NCI-H2227 (cell line): ENCODE data around the gene METTL22.
A peak's percentile ranks its signal among the peaks of the same experiment; 100 is the strongest.

Experiments used
- DNase-seq: peaks from one replicate; lab custom pipeline; 2025; ENCODE audit not compliant: unreplicated experiment; lab: John Stamatoyannopoulos, UW

METTL22 gene

GRCh38 chr16:8591451-8591850 lies 30.0 kb upstream of the METTL22 start:
- DNase-seq: no peak

GRCh38 chr16:8594149-8594666 lies 27.3 kb upstream of the METTL22 start:
- DNase-seq: no peak

DNA sequence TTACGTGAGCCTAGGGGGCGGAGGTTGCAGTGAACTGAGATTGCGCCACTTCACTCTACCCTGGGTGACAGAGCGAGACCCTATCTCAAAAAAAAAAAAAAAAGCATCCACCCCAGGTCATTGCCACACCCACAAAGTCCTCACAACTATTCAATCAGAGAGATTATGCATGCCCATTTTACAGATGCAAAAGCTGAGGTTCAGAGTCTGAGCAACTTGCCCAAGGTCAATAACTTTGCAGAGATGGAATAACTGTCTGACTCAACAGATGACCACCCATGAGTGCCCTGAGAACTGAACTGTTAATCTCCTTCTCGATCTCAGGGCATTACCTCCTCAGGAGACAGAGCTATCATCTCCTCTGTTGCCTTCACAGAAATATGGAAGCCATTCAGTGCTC lies 25.7 kb upstream of the METTL22 start:
- no peak for DNase-seq

DNA sequence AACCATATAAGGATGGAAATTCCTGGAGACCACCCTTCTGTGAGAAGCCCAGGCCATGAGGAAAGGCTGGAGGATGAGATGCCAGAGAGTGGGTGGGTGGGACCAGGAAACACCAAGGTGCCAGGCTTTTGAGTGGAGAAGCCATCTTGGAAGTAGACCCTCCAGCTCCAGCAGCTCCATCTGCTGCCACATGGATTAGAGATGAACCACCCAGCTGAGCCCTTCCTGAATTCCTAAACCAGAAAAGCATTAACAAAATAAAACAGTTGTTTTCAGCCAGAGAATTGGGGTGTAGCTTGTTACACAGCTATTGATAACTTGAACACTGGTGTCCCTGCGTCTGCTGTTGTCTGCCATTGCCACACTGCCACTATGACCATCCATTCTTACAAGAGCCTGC lies 24.9 kb upstream of the METTL22 start:
- DNase-seq: no peak

DNA sequence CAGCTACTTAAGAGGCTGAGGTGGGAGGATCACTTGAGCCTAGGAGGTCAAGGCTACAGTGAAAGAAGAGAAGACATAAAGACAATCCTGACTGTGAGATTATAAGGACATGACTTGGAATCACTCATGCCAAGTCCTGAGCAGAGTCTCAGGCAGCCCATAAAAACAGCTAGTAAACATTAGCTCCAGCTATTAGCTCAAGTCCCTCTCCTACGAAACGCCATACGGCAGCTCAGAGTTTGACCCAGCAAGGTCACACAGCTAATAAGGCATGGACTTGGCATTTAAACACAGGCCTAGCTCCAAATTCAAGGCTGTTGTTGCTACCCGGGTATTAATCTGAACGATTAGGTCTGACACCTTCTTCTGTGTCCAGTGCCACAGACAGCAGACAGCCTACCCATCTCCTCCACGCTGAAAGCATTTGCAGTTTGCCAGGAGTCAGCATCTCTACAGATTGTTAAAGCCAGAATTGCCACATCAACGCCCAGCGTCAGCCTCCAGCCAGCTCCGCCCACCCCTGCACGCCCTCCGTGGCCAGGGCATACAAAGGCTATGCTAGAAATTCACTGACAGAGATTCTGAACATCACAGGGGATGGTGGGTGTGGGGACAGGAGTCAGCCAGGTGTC lies 21.2 kb upstream of the METTL22 start:
- DNase-seq: peak; percentile 46

DNA sequence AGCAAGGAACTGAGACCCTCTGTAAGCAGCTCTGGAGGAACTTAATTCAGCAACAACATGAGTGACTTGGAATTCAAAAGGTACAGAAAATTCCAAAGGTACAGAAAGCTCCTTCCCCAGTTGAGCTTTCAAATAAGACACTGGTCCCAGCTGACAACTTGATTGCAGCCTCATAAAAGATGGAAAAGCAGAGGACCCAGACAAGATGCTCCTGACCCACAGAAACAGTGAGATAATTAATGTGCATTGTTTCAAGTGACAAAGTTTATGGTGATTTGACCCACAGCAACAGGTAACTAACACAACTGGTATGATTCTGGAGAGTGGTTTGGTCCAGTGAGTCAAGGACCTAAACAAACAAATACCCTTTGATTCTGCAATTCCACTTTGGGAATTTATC lies 15.9 kb upstream of the METTL22 start:
- no peak for DNase-seq

DNA sequence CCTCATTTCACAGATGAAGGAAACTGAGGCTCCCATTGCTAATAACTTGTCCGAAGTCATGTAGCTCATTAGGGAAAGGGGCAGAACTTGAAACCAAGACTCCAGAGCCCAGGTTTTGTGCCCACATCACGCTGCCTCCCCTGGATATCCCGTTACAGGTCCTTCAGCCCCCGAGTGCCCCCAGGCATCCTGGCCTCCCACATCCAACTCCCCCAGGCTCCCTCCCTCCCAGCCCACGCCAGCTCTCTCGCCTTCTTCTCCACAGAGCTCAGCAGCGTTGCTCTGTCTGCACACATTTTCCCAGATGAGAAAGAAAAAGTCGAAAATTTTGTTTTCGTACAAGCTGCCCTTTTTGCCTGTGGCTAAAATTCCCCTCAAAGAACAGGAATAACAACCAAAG lies 14.3 kb upstream of the METTL22 start:
- DNase-seq: no peak

- no peak for DNase-seq
Measured at GRCh38 chr16:8611122-8611521, 10.4 kb upstream of the METTL22 start.

DNA sequence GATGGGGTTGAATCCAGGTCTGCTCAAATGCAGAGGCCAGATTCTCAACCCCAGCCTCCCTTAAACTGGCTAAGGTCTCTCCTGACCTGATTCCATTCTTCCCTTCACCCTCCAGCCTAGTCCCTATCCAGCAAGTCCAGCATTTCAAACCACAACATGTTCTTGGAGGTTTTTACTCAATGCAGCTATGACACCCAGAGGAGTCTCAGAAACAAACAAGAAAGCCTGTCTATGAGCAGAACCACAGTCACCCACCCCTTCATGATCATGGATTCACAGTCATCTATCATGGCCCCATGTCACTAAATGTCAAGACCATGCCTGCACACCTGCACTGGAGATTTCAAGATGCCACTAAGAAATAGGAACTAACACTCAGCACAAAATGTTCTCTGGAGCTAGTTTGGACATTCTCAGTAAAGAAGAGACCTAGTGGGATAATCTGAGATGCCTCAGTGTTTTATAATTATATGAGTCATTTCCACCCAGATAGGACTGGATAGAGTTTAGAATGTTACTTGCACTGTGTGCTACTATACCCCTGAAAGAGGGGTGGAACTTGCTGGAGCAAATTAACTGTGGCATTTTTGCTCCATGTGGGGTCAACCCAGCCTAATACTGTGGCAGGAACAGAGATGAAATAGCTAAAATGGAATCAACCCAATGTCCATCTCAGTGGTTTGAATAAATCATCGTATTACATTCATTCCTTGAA lies 9.5 kb upstream of the METTL22 start:
- no peak for DNase-seq

GRCh38 chr16:8614435-8615029 lies 7.0 kb upstream of the METTL22 start:
- no peak for DNase-seq

DNA sequence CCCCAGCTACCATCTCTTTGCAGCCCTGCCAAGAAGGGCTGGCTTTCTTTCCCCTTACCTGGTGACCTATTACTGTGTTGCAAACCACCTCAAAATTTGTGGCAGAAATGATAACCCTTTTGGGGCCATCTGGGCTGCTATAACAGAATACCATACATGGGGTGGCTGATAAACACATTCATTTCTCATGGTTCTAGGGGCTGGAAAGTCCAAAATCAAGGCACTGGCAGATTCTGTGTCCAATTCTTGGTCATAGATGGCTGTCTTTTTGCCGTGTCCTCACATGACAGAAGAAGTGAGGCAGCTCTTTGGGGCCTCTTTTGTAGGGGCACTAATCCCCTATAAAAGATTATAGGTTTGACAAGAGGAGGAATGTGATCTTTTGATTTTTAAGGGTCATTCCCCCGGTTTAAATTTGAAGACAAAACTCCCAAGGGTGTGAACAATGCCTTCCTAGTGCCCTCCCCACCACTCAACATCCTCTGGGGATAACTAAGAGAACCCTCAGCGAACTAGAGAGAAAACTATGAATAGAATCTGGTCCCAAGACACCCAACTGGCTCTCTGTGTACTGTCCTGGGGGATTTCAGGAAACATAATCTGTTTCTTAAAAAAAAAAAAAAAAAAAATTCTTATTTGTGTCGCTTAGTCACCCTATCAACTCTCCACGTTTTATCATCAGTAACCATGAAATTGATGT lies 1.7 kb upstream of the METTL22 start:
- DNase-seq: no peak

- DNase-seq: no peak
Measured at GRCh38 chr16:8620535-8620934, 963 bp upstream of the METTL22 start.

DNA sequence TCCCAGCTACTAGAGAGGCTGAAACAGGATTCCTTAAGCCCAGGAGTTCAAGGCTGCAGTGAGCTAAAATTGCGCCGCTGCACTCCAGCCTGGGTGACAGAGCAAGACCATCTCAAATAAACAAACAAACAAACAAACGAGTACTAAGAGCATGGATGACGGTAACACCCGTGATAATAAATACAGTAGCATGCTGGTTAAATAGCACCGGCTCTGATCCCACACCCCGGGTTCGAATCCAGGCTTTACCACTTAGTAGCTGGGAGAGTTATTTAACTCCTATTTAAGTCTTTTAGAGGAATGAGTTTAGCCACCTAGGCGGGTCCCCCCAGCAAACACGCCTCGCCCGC lies 301 bp upstream of the METTL22 start:
- no peak for DNase-seq

- DNase-seq: no peak
Measured at GRCh38 chr16:8622315-8622656, 788 bp downstream of the METTL22 start.

DNA sequence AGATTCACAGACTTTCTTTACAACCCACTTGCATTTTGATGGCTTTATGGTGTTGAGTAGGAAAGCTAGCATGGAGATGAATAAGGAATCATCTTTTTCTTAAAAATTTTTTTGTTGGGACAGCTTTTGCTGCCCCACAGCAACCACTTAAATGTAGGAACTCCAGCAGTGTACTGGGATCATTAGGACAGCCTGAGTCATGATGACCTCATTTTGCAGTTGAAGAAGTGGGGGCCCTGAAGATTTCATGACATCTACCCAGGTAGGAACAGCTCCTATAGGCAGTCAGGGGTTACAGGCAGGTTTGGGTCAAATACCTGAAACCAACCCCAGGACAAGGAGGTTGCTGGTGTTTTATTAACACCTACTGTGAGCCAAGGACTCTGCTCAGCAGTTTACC lies 2.1 kb downstream of the METTL22 start:
- no peak for DNase-seq

- no peak for DNase-seq
Measured at GRCh38 chr16:8625491-8626087, 4.1 kb downstream of the METTL22 start.

DNA sequence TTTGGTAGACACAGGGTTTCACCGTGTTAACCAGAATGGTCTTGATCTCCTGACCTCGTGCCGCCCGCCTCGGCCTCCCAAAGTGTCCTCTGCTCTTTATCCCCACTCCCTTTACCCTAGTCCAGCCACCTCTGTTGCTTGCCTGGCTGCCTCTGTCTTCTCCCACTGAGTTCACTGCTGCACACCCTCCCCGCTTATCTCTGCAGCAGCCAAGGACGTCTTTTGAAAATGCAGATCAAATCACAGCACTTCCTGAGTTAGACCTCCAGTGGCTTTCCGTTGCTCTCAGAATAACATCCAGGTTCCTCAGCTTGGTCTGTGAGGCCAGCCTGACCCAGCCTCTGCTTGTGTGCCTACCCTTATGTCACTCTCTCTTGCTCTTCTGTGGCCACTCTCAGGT lies 5.4 kb downstream of the METTL22 start:
- DNase-seq: no peak

- DNase-seq: no peak
Measured at GRCh38 chr16:8627456-8627855, 6.0 kb downstream of the METTL22 start.

DNA sequence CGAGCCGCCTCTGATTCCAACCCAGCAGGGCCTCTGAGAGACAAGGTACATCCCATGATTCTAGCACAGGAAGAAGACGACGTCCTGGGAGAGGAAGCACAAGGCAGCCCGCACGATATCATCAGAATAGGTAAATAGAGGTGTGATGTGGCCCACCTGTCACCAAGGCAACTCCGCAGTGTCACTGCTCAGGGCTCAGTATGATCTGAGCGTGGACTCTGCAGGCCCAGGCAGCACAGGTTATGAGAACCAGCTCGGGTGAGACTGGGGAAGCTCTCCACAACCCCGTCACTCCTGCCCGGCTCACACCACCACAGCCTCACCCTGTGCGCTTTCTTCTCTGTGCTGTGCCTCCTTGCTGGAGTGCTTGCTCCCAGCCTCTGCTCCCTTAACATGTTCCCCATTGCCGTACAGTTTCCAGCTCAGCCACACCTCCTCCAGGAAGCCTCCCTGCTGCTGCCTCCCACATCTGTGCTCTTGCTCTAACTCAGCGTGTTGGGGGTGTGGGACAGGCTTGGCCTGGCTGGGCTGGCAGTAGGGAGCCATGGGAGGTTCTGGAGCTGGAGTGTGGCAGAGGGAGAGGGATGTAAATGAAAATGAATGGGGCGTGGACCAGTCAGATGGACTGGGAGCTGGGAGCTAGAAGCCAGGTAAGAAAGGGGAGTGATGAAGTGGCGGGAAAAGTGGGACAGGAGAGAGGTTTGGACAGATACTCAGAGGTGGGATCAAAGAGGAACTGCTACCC lies 7.7 kb downstream of the METTL22 start:
- no peak for DNase-seq

GRCh38 chr16:8630255-8630953 lies 8.9 kb downstream of the METTL22 start:
- DNase-seq: no peak
